HCT116 (cell line): ENCODE data around the gene GSDMA. TPM values are rescaled to one million over a fixed set of nuclear protein-coding genes. Genes with fewer than 3 reads are reported as not detected.

Source experiments
- ATAC-seq: fragments of 200-7000 bp; cut with Tn5 transposase; 2 replicates; pipeline ENCODE4 v1.9.1; 2020; ENCODE audit warnings: mild to moderate bottlenecking, moderate library complexity
- BruUV-seq: library from RNA; stranded (reverse); fragments of 400-500 nt; replicated peaks from 2 replicates; lab custom pipeline; 2021; lab: Mats Ljungman, UMichigan
- CTCF ChIA-PET: fragments of 300-600 bp; sonication (Branson Sonifier 250); formaldehyde crosslinking; loops from one replicate; lab custom pipeline; 2021; ENCODE audit warnings: antibody characterized with exemption; lab: Charles Lee
- POLR2A ChIA-PET: fragments of 300-600, 350-600 bp; sonication (Branson Sonifier 250); formaldehyde crosslinking; loops from one replicate; lab custom pipeline; 2021; ENCODE audit warnings: antibody characterized with exemption; lab: Charles Lee
- RAD21 ChIA-PET, 2 experiments: fragments of 300-600 bp; sonication (Branson Sonifier 250); formaldehyde crosslinking; loops; one replicate each; lab custom pipeline; 2023; ENCODE audit warnings: low total read pairs in 2 of 2; ENCODE audit not compliant: uncharacterized antibody in 2 of 2, unreplicated experiment in 2 of 2, low non-redundant PET in 1 of 2; lab: Charles Lee
- DNase-seq: peaks from one replicate; pipeline ENCODE4 v3.0.0-alpha.2; 2010; ENCODE audit warnings: low read depth, low spot score
- H2AFZ ChIP-seq: fragments of 200-600 bp; shearing (Covaris generic), sonication (generic); 2 replicates; pipeline ENCODE4 v1.6.1; 2017; ENCODE audit warnings: low read depth, mixed run types, mixed read lengths, antibody characterized with exemption, low read length; ENCODE audit not compliant: poor library complexity, severe bottlenecking
- H3K27ac ChIP-seq: 2 replicates; pipeline ENCODE4 v1.5.1; 2012; ENCODE audit warnings: low read depth, low read length
- H3K27me3 ChIP-seq: fragments of 200-600 bp; sonication (generic); 2 replicates; pipeline ENCODE4 v1.6.1; 2016; ENCODE audit warnings: mixed run types, low read length, mixed read lengths; ENCODE audit not compliant: insufficient read depth
- H3K36me3 ChIP-seq, 2 experiments: fragments of 200-500 bp in 1 of 2; fragments of 200-600 bp in 1 of 2; sonication (Bioruptor generic) in 1 of 2; sonication (generic) in 1 of 2; 2 replicates each; pipeline versions ENCODE4 v1.5.1 to v1.6.1; 2014 to 2016; ENCODE audit warnings: low read length in 2 of 2, inconsistent platforms in 1 of 2, mixed read lengths in 1 of 2, mixed run types in 1 of 2; ENCODE audit not compliant: insufficient read depth in 2 of 2, control insufficient read depth in 1 of 2
- H3K4me1 ChIP-seq, 2 experiments: fragments of 200-600 bp in 1 of 2; sonication (generic) in 1 of 2; 2 replicates each; pipeline versions ENCODE4 v1.5.1 to v1.6.1; 2012 to 2017; ENCODE audit warnings: low read length in 2 of 2, inconsistent platforms in 1 of 2, mild to moderate bottlenecking in 1 of 2, mixed read lengths in 1 of 2, mixed run types in 1 of 2, moderate library complexity in 1 of 2; ENCODE audit not compliant: insufficient read depth in 2 of 2, control insufficient read depth in 1 of 2
- H3K4me2 ChIP-seq: fragments of 200-600 bp; sonication (generic); 2 replicates; pipeline ENCODE4 v1.6.1; 2017; ENCODE audit warnings: mixed run types, low read length, mixed read lengths
- H3K4me3 ChIP-seq, 2 experiments: fragments of 200-600 bp in 1 of 2; sonication (generic) in 1 of 2; replicated peaks in 1 of 2; 2 replicates each; pipeline ENCODE4 v1.5.1; 2011 to 2016; ENCODE audit warnings: low read length in 2 of 2, control low read depth in 1 of 2, low read depth in 1 of 2, mild to moderate bottlenecking in 1 of 2, mixed read lengths in 1 of 2, mixed run types in 1 of 2
- H3K79me2 ChIP-seq: fragments of 200-600 bp; sonication (generic); 2 replicates; pipeline ENCODE4 v1.6.1; 2017; ENCODE audit warnings: mild to moderate bottlenecking, mixed run types, low read length, moderate library complexity, mixed read lengths; ENCODE audit not compliant: insufficient read depth
- H3K9ac ChIP-seq: fragments of 200-600 bp; sonication (generic); 2 replicates; pipeline ENCODE4 v1.6.1; 2016; ENCODE audit warnings: low read length, mixed read lengths
- H3K9me2 ChIP-seq: fragments of 200-600 bp; sonication (generic), shearing (Covaris generic); 2 replicates; pipeline ENCODE4 v1.6.1; 2017; ENCODE audit warnings: mixed run types, mild to moderate bottlenecking, moderate library complexity; ENCODE audit not compliant: insufficient read depth
- H3K9me3 ChIP-seq, 2 experiments: fragments of 200-500 bp in 1 of 2; fragments of 200-600 bp in 1 of 2; sonication (Bioruptor generic) in 1 of 2; sonication (generic) in 1 of 2; 2 replicates each; pipeline ENCODE4 v1.6.1; 2014 to 2017; ENCODE audit warnings: low read length in 2 of 2, mixed read lengths in 2 of 2, inconsistent platforms in 1 of 2, low read depth in 1 of 2, mild to moderate bottlenecking in 1 of 2, mixed run types in 1 of 2, moderate library complexity in 1 of 2; ENCODE audit not compliant: control insufficient read depth in 1 of 2, insufficient read depth in 1 of 2
- H4K20me1 ChIP-seq: fragments of 200-600 bp; sonication (generic), shearing (Covaris generic); 2 replicates; pipeline ENCODE4 v1.6.1; 2017; ENCODE audit warnings: mixed run types, mild to moderate bottlenecking, moderate library complexity; ENCODE audit not compliant: insufficient read depth
- CBX3 ChIP-seq: IDR thresholded peaks from 2 replicates; pipeline ENCODE4 v1.6.1; 2012; ENCODE audit warnings: low read depth
- EGR1 ChIP-seq: IDR thresholded peaks from 2 replicates; pipeline ENCODE4 v1.6.1; 2012; ENCODE audit warnings: low read depth
- JUND ChIP-seq: IDR thresholded peaks from 2 replicates; pipeline ENCODE4 v1.6.1; 2012
- SRF ChIP-seq: IDR thresholded peaks from 2 replicates; pipeline ENCODE4 v1.6.1; 2012; ENCODE audit warnings: low read depth
- intact Hi-C: fragments of 100-400 bp; cut with micrococcal nuclease; formaldehyde crosslinking; loops from 2 replicates; pipeline ENCODE4 v1.10.0; 2022
- total RNA-seq: library from RNA; stranded (reverse); gene quantifications from one replicate; pipeline ENCODE4 v1.2.1, GENCODE V29; 2021; ENCODE audit not compliant: unreplicated experiment
- TF ChIP-seq, protein P1 (sequence below): IDR thresholded peaks from 2 replicates; pipeline ENCODE4 v1.6.1; 2011; ENCODE audit warnings: mild to moderate bottlenecking, low read length, moderate library complexity; ENCODE audit not compliant: insufficient replicate concordance; ENCODE audit errors: extremely low read depth
- TF ChIP-seq, protein P2 (sequence below): IDR thresholded peaks from 2 replicates; pipeline ENCODE4 v1.6.1; 2012; ENCODE audit warnings: low read depth

GSDMA gene
- total RNA-seq, 1 experiment from 2014 or later, result not detected

- Histone ChIP-seq H3K4me1 (no peaks in the 10 kb centered on the region), H2AFZ (no peak overlapping the region), H3K79me2 (no peaks in the 10 kb centered on the region), H3K4me3 (no peak overlapping the region), H3K27ac (no peak overlapping the region), H3K9ac (no peak overlapping the region), H3K4me2 (no peak overlapping the region), H3K9me2 (no peaks in the 10 kb centered on the region), H3K36me3 (peaks cover 45 to 50% of the 10 kb centered on the region in 2 experiments), H3K27me3 (no peaks in the 10 kb centered on the region), H4K20me1 (no peaks in the 10 kb centered on the region; the same call in 1 of the 2 replicates), H3K9me3 (no peaks in the 10 kb centered on the region)
- BruUV-seq, result no TSS peak
- ATAC-seq, result no peak
- ChIA-PET RAD21 (no interaction called here), CTCF (no interaction called here), POLR2A (no interaction called here)
- intact Hi-C loops, result no loop called here
- TF ChIP-seq, protein P1, sequence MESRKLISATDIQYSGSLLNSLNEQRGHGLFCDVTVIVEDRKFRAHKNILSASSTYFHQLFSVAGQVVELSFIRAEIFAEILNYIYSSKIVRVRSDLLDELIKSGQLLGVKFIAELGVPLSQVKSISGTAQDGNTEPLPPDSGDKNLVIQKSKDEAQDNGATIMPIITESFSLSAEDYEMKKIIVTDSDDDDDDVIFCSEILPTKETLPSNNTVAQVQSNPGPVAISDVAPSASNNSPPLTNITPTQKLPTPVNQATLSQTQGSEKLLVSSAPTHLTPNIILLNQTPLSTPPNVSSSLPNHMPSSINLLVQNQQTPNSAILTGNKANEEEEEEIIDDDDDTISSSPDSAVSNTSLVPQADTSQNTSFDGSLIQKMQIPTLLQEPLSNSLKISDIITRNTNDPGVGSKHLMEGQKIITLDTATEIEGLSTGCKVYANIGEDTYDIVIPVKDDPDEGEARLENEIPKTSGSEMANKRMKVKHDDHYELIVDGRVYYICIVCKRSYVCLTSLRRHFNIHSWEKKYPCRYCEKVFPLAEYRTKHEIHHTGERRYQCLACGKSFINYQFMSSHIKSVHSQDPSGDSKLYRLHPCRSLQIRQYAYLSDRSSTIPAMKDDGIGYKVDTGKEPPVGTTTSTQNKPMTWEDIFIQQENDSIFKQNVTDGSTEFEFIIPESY, result no peak
- TF ChIP-seq, protein P2, sequence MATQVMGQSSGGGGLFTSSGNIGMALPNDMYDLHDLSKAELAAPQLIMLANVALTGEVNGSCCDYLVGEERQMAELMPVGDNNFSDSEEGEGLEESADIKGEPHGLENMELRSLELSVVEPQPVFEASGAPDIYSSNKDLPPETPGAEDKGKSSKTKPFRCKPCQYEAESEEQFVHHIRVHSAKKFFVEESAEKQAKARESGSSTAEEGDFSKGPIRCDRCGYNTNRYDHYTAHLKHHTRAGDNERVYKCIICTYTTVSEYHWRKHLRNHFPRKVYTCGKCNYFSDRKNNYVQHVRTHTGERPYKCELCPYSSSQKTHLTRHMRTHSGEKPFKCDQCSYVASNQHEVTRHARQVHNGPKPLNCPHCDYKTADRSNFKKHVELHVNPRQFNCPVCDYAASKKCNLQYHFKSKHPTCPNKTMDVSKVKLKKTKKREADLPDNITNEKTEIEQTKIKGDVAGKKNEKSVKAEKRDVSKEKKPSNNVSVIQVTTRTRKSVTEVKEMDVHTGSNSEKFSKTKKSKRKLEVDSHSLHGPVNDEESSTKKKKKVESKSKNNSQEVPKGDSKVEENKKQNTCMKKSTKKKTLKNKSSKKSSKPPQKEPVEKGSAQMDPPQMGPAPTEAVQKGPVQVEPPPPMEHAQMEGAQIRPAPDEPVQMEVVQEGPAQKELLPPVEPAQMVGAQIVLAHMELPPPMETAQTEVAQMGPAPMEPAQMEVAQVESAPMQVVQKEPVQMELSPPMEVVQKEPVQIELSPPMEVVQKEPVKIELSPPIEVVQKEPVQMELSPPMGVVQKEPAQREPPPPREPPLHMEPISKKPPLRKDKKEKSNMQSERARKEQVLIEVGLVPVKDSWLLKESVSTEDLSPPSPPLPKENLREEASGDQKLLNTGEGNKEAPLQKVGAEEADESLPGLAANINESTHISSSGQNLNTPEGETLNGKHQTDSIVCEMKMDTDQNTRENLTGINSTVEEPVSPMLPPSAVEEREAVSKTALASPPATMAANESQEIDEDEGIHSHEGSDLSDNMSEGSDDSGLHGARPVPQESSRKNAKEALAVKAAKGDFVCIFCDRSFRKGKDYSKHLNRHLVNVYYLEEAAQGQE, result no peak
- TF ChIP-seq CBX3 (no peak), SRF (no peak), EGR1 (no peak), JUND (no peak)
- no peak for DNase-seq
These were observed 32.6 kb downstream of the GSDMA start for GRCh38 chr17:39995438-39995837.
